ENCODE measurements around the gene FMO5.
"Not testable (repeated sequence)": the region's sequence is repeated elsewhere in the genome, so short reads cannot be mapped to it uniquely, and the experiment has no call there.

The FMO5 gene

DNA sequence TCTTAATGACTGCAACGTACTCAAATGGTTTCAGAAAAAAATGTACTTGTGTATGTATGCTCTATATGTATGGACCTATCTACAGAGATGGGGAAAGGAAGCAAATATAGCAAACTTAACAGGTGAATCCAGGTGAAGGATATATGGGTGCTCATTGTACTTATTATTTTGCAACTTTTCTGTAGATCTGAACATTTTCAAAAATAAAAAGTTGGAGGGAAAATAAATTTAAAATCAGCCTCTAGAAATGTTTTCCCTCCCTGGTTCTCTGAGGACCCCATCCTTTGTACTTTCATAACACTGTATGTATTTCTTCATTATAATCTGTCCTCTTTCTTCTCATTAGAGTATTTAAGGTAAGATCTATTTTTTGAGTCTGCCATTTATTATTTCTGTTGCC, 17.9 kb downstream of the FMO5 start:
- DNase-seq (ENCODE audit: low spot score in 2 of 2): no peak
- Mint-ChIP-seq H3K27me3 (no peaks in the 10 kb centered on the region), H3K36me3 (peaks cover 12% of the 10 kb centered on the region), H3K4me1 (peaks cover 14% of the 10 kb centered on the region), H3K4me3 (no peak overlapping the region), H3K9me3 (no peaks in the 10 kb centered on the region), H3K27ac (no peak overlapping the region)
- ATAC-seq (ENCODE audit: low read depth): no peak

DNA sequence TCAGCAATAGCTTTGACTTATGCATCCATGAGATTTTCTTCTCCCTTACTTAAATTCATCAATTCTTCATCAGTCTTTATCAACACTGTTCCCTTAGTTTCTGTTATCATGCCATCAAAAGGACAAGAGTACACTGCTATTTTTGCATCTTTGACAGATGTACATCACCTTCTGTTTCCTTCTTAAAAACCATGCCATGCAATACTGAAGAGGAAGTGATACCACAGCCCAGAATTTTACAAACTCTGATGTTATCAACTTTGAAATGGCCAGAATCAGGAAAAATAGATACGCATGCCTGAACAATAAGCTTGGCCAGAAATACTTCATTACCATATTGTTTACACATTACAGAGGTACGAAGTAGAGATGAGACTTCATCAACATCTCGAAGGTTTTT, 21.1 kb downstream of the FMO5 start:
- ATAC-seq (ENCODE audit: low read depth): peak; percentile 89
- H3K9me3 Mint-ChIP-seq: no peaks in the 10 kb centered on the region
- H3K27me3 Mint-ChIP-seq: no peaks in the 10 kb centered on the region
- H3K36me3 Mint-ChIP-seq: peaks cover 5% of the 10 kb centered on the region
- DNase-seq (ENCODE audit: low spot score in 2 of 2): no peak
- peak overlapping the region; percentile 4 for H3K4me3 Mint-ChIP-seq
- peaks cover 15% of the 10 kb centered on the region for H3K4me1 Mint-ChIP-seq
- H3K27ac Mint-ChIP-seq: peak overlapping the region; percentile 5

DNA sequence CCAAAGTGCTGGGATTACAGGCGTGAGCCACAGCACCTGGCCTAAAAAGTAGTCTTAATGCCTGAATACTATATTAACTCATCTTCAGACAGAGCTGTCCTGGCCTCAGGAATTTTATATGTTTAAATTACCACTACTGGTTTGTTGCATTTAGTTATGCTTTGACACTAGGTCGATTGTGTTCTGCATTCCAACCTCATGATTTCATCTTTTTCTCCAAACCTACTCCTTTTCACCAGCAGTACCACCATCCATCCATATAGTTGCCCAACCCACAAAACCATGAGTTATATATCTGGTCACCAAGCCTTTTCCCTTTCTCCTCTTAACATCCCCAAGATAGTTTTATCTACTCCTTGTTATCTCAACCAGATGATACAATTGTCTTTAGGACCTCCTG, 22.6 kb downstream of the FMO5 start:
- no peak for ATAC-seq (ENCODE audit: low read depth)
- no peak for DNase-seq (ENCODE audit: low spot score in 2 of 2)
- Mint-ChIP-seq H3K4me1 (peaks cover 19% of the 10 kb centered on the region), H3K27ac (no peak overlapping the region), H3K27me3 (no peaks in the 10 kb centered on the region), H3K9me3 (no peaks in the 10 kb centered on the region), H3K4me3 (no peak overlapping the region), H3K36me3 (peaks cover 2% of the 10 kb centered on the region)

DNA sequence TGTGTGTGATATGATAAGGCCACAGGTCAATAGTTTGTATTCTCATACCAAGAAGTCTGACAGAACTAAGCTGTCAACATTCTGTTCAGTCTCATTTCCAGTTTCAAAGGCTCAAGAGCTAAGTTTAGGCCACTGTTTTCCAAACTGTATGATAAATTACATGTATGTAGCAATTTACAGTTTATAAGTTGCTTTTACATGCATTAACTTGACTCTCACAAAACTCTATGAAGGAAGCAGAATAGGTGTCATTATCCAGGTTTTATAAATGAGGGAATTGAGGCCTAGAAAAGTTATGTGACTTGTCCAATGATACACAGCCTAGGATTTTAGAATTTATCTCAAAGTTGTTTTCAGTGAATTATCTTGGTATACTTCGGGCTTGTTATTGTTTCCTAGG, 23.4 kb downstream of the FMO5 start:
- Mint-ChIP-seq H3K4me1 (peaks cover 19% of the 10 kb centered on the region), H3K27ac (no peak overlapping the region), H3K9me3 (no peaks in the 10 kb centered on the region), H3K4me3 (no peak overlapping the region), H3K27me3 (no peaks in the 10 kb centered on the region), H3K36me3 (peaks cover 4% of the 10 kb centered on the region)
- no peak for DNase-seq (ENCODE audit: low spot score in 2 of 2)
- no peak for ATAC-seq (ENCODE audit: low read depth)

DNA sequence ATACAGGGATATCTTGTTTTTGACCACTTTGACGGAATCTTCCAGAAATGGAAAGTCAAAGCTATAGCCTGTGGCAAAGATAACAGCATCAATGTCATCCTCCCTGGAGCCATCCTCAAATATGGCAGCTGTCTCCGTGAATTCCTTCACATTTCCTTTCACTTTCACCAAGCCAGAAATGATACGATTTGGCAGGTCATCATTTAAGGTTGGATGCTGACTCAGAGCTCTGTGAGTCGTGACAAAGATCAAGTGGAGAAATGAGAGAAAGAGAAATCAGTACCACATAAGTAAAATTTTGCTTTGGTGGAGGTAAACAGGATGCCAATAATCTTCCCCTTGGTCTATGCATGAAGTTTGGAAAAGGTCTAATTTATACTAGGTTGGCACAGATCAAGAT, 23.9 kb downstream of the FMO5 start:
- H3K27ac Mint-ChIP-seq: no peak overlapping the region

DNA sequence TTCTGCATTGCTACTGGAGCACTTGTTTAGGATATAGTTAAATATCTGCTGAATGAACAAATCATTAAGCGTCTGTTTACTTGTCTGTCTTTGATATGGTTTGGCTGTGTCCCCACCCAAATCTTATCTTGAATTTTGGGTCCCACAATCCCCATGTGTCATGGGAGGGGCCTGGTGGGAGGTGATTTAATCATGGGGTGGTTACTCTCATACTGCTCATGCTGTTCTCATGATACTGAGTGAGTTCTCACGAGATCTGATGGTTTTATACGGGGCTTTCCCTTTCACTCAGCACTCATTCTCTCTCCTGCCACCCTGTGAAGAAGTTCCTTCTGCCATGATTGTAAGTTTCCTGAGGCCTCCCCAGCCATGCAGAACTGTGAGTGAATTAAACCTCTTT, 27.8 kb downstream of the FMO5 start:
- peak overlapping the region; percentile 9 for H3K27ac Mint-ChIP-seq
- not testable (repeated sequence) for H3K4me1 Mint-ChIP-seq; H3K9me3 Mint-ChIP-seq; H3K36me3 Mint-ChIP-seq; H3K4me3 Mint-ChIP-seq; ATAC-seq (ENCODE audit: low read depth); DNase-seq (ENCODE audit: low spot score in 2 of 2); H3K27me3 Mint-ChIP-seq

More for the DNA sequence above, 23.9 kb downstream of the FMO5 start:
- DNase-seq (ENCODE audit: low spot score in 2 of 2): no peak
- H3K4me3 Mint-ChIP-seq: no peak overlapping the region
- no peaks in the 10 kb centered on the region for H3K27me3 Mint-ChIP-seq
- no peaks in the 10 kb centered on the region for H3K9me3 Mint-ChIP-seq
- H3K4me1 Mint-ChIP-seq: peaks cover 19% of the 10 kb centered on the region
- H3K36me3 Mint-ChIP-seq: peaks cover 4% of the 10 kb centered on the region
- no peak for ATAC-seq (ENCODE audit: low read depth)

DNA sequence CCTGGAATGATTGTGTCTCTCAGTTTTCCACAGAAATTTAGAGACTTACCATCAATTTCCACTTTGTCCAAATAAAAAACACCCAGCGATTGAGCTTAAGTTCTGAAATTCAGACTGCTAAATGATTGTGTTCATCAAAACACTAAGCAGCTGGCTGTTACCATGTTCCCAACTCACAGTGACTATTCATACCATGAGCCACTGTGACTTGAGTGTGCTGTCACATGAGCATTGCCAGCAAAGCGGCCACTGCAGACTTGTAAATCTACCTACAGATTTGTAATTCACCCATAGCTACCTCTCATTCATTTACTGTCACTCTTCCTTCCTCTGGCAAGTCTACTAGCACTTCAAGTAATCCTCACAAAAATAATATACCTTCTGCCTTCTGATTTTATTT, 35.6 kb downstream of the FMO5 start:
- Mint-ChIP-seq H3K36me3 (peaks cover 4% of the 10 kb centered on the region), H3K4me1 (peaks cover 2% of the 10 kb centered on the region), H3K9me3 (no peaks in the 10 kb centered on the region), H3K27ac (no peak overlapping the region), H3K27me3 (no peaks in the 10 kb centered on the region), H3K4me3 (no peak overlapping the region)
- no peak for ATAC-seq (ENCODE audit: low read depth)
- no peak for DNase-seq (ENCODE audit: low spot score in 2 of 2)

DNA sequence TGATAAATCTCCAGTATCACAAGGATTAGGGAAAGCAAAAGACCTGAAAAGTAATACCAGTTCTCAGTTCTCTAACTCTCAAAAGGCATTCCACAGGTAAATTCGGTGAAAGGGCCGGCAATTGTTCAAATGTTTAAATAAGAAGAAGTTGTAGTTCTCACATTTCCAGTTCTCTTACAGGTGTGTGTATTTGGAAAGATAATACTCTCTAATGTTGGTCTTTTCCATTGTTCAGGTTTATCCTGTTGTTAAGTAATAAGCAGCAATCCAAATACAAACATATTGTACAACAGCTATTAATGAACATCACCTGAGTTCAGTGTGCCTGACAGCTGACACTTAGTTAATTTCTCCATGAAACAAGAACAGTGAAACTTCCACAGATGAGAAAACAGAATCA, 39.7 kb downstream of the FMO5 start:
- no peak for ATAC-seq (ENCODE audit: low read depth)
- H3K27me3 Mint-ChIP-seq: no peaks in the 10 kb centered on the region
- H3K4me1 Mint-ChIP-seq: no peaks in the 10 kb centered on the region
- H3K4me3 Mint-ChIP-seq: no peak overlapping the region
- peaks cover 2% of the 10 kb centered on the region for H3K36me3 Mint-ChIP-seq
- H3K27ac Mint-ChIP-seq: no peak overlapping the region
- no peak for DNase-seq (ENCODE audit: low spot score in 2 of 2)
- H3K9me3 Mint-ChIP-seq: no peaks in the 10 kb centered on the region

DNA sequence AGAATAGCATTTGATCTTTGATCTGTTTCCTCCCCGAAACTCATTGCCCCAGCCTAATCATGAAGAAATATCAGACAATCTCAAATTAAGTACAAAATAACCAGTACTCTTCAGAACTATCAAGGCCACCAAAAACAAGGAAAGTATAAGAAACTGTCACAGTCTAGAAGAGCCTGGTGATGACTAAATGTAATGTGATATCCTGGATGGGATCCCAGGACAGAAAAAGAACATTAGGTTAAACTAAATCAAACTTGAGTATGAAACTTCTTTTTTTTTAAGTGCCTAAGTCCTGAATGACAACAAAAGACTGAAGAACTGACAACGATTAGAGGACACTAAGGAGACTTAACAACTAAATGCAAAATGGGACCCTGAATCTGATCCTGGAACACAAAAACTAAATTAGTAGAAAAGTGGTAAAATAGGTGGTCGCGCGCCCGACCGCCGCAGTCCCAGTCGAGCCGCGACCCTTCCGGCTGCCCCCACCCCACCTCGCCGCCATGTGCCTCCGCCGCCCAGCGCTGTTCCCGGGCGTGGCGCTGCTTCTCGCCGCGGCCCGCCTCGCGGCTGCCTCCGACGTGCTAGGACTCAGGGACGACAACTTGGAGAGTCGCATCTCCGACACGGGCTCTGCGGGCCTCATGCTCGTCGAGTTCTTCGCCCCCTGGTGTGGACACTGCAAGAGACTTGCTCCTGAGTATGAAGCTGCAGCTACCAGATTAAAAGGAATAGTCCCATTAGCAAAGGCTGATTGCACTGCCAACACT, 47.3 kb downstream of the FMO5 start:
- Mint-ChIP-seq H3K36me3 (peaks cover 15% of the 10 kb centered on the region), H3K9me3 (no peaks in the 10 kb centered on the region), H3K27me3 (no peaks in the 10 kb centered on the region), H3K4me3 (no peak overlapping the region), H3K4me1 (peaks cover 12% of the 10 kb centered on the region), H3K27ac (no peak overlapping the region)
- DNase-seq (ENCODE audit: low spot score in 2 of 2) (no peak), ATAC-seq (ENCODE audit: low read depth) (no peak)

DNA sequence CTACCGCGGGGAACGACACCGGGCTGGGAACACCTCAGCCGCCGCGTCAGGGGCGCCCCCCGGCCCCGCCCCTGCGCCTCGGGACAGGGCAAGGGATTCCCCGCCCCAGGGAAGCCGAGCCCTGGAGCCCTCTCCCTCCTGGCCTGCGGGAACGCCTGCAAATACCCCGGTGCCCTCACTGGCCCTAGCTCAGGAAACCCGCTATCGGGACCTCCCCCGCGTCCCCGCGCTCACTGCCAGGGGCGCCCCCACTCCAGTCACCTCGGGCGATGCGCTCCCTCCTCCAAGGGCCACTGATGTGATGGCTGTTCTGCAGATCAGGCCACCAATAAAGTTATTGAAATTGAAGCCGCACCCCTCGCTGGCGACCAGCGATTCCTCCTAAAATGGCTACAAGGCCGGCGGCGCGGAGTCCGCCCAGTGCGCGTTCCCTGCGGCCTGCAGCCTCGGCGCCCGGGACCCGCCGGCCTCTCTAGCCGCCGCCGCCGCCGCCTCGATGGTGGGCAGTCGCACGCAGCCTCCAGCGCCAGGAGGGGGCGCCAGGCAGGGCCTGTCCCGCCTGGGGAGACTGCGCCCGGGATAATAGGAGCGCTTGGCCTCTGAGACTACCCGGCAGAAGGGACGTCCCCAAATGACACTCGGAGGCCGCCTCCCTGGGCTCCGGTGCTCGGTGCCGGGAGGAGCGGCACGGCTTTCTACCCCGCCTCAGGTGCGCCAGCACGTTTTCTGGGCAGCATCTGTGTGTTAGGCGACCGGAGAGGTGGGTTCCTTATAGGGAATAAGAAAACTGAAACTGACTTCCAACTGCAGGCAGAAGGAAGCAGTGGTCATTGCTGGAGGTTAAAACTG, 52.7 kb downstream of the FMO5 start, which contains the start of gene PRKAB2:
Gene PRKAB2 (minus strand): TSS at position 303 of the 849 bp plus-strand sequence. CDS start 326 bp downstream, outside the sequence.
- peaks cover 26% of the 10 kb centered on the region for H3K4me1 Mint-ChIP-seq
- peaks cover 12% of the 10 kb centered on the region for H3K36me3 Mint-ChIP-seq
- no peaks in the 10 kb centered on the region for H3K27me3 Mint-ChIP-seq
- H3K27ac Mint-ChIP-seq: peak within 1 kb of the TSS; percentile 95
- no peaks in the 10 kb centered on the region for H3K9me3 Mint-ChIP-seq
- H3K4me3 Mint-ChIP-seq: peak within 1 kb of the TSS; percentile 96
- peak; percentile 93 to 99 for DNase-seq (ENCODE audit: low spot score in 2 of 2)
- ATAC-seq (ENCODE audit: low read depth): peak; percentile 86

DNA sequence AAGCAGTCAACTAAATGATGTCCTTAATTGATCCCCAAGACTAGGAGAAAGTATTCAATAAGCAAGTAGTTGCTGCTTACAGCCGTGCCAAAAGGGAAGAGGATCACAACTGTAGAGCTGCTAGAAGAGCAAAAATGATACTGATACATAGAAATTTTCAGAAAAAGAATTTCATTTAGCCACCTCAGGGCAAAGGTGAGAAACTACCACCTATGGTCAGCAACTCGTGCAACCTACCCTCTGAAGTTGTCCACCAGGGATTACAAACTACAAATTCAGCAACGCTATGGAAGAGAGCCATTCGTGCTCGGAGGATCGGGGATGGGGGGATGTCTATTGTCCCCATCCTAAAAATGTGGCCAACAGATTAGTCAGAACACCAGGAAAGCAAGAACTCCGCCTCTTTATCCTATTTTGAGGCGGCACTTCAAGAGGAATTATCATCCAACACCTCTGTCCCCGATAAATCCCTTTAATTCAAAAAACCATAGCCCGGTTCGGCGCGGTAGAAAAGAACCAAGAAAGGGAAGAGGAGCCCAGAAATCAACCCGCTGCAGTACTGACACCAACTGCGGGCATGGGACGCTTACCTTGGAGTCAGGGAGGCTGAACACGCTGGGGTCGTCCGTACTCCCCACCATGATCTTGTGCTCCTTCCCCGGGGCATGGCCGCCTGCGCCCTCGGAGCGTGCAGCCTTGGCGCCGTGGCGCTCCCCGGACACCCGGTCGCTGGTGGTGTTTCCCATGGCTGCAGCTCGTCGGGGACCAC, 53.6 kb downstream of the FMO5 start:
- no peaks in the 10 kb centered on the region for H3K9me3 Mint-ChIP-seq
- DNase-seq (ENCODE audit: low spot score in 2 of 2): no peak
- peaks cover 26% of the 10 kb centered on the region for H3K4me1 Mint-ChIP-seq
- H3K27me3 Mint-ChIP-seq: no peaks in the 10 kb centered on the region
- peak overlapping the region; percentile 95 for H3K27ac Mint-ChIP-seq
- no peak for ATAC-seq (ENCODE audit: low read depth)
- H3K4me3 Mint-ChIP-seq: peak overlapping the region; percentile 96
- peaks cover 15% of the 10 kb centered on the region for H3K36me3 Mint-ChIP-seq

DNA sequence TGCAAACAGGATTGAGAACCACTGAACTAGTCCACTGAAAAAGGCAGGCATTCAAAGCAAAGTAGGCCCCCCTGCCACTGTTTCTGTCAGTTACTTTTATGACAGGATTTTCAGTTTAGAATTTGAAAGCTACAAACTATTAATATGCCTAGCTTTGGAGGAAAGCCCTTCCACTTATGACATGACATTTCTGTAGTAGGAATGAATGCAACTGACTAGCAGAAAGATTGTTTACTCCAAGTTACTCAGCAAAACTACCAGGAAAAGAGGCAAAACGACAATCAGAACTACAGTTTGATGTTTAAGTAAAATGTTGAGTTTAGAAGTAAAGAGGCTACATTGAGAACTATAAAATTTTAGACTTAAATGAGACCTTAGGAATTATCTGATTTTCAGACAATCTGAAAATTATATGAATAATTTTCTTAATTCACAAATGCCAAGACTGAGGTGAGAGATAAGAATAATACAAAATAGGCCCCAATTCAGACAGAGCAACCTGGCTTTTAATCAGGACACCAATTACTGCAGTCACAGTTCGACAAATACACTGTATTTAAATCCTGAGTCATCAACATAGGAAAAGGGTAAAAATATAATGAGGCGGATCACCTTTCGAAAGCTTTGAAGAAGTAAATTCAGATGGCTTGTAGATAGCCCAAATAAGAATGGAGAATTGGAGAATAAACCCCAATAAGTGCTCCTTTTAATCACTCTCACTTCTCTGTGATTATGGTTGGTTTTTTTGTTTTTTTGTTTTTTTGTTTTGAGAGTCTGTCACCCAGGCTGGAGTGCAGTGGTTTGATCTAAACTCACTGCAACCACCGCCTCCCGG, 55.1 kb downstream of the FMO5 start:
- H3K27me3 Mint-ChIP-seq: no peaks in the 10 kb centered on the region
- no peak overlapping the region for H3K4me3 Mint-ChIP-seq
- peaks cover 27% of the 10 kb centered on the region for H3K4me1 Mint-ChIP-seq
- peaks cover 12% of the 10 kb centered on the region for H3K36me3 Mint-ChIP-seq
- ATAC-seq (ENCODE audit: low read depth) (no peak), DNase-seq (ENCODE audit: low spot score in 2 of 2) (no peak)
- H3K9me3 Mint-ChIP-seq: no peaks in the 10 kb centered on the region
- no peak overlapping the region for H3K27ac Mint-ChIP-seq

DNA sequence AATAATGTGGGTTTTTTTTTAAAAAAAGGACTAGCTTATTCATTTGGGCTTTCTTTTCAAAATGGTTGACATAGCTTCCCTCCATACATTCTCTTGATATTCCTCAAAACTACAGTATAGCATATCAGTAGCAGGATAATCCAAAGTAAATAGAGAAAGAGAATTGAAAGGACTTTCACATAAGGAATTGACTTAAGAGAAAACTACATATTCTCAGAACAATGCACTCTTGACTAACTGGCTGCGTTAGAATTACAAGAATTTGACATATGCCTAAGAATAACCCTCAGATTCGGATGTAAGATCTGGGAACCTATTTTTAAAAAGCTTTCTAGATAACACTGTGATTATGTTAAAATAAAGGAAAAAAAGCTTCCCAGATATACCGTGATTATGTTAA, 56.0 kb downstream of the FMO5 start:
- ATAC-seq (ENCODE audit: low read depth): no peak
- no peaks in the 10 kb centered on the region for H3K9me3 Mint-ChIP-seq
- H3K4me3 Mint-ChIP-seq: no peak overlapping the region
- no peak for DNase-seq (ENCODE audit: low spot score in 2 of 2)
- peaks cover 11% of the 10 kb centered on the region for H3K36me3 Mint-ChIP-seq
- H3K27ac Mint-ChIP-seq: no peak overlapping the region
- peaks cover 25% of the 10 kb centered on the region for H3K4me1 Mint-ChIP-seq
- H3K27me3 Mint-ChIP-seq: no peaks in the 10 kb centered on the region

Measured in memory B cell (primary cell).